Measurements from ENCODE around the gene FAM98B.

Gene FAM98B

GRCh38 chr15:38503496-38503895, 49.6 kb downstream of the FAM98B start:
- no peak overlapping the region for H3K9ac ChIP-seq (ENCODE audit: low read length)
- H4K8ac ChIP-seq (ENCODE audit: low read length): no peak overlapping the region
- H3K36me3 ChIP-seq (ENCODE audit: control insufficient read depth in 1 of 2, insufficient read depth in 2 of 2, low read depth in 1 of 2, low read length in 2 of 2): peaks cover 0 to 2% of the 10 kb centered on the region in 2 experiments
- no peaks in the 10 kb centered on the region for H3K4me1 ChIP-seq (ENCODE audit: control insufficient read depth, insufficient read depth, low read depth, low read length)
- no peak overlapping the region for H2BK15ac ChIP-seq (ENCODE audit: low read depth, poor library complexity, severe bottlenecking)
- H3K27me3 ChIP-seq (ENCODE audit: control insufficient read depth in 1 of 2, insufficient read depth in 1 of 2, low read length in 2 of 2): no peaks in the 10 kb centered on the region
- H3K23ac ChIP-seq (ENCODE audit: low read length in 2 of 2): no peak overlapping the region
- H4K91ac ChIP-seq (ENCODE audit: low read length): no peak overlapping the region
- no peak overlapping the region for H2AK5ac ChIP-seq (ENCODE audit: low read length, severe bottlenecking)
- H3K14ac ChIP-seq (ENCODE audit: low read length in 2 of 2): no peak overlapping the region
- H3K4me2 ChIP-seq (ENCODE audit: low read length, poor library complexity, severe bottlenecking): no peak overlapping the region
- no peak overlapping the region for H3K4ac ChIP-seq (ENCODE audit: low read depth in 1 of 2, low read length in 2 of 2)
- H2BK12ac ChIP-seq (ENCODE audit: low read length in 2 of 2): no peak overlapping the region
- no peak overlapping the region for H2BK5ac ChIP-seq (ENCODE audit: low read depth, low read length, poor library complexity, severe bottlenecking)
- no peak overlapping the region for H2BK120ac ChIP-seq (ENCODE audit: low read depth, low read length)
- no peak for DNase-seq
- no peak overlapping the region for H3K4me3 ChIP-seq (ENCODE audit: insufficient read depth in 1 of 2, low read depth in 1 of 2, low read length in 2 of 2)
- 93% methylated on average over 2 of the region's 2 CpGs for WGBS
- no peak overlapping the region for H2AFZ ChIP-seq (ENCODE audit: low read depth, low read length)
- no peak overlapping the region for H3K18ac ChIP-seq (ENCODE audit: low read depth in 1 of 2, low read length in 2 of 2)
- no peaks in the 10 kb centered on the region for H3K9me3 ChIP-seq (ENCODE audit: control insufficient read depth, low read length)
- no peak overlapping the region for H3K27ac ChIP-seq (ENCODE audit: low read length, poor library complexity, severe bottlenecking)
- H3K79me1 ChIP-seq (replicated peaks; ENCODE audit: low read length, poor library complexity, severe bottlenecking): no peaks in the 10 kb centered on the region

GRCh38 chr15:38504680-38505467, 50.9 kb downstream of the FAM98B start:
- Histone ChIP-seq H3K4ac (ENCODE audit: low read depth in 1 of 2, low read length in 2 of 2) (no peak overlapping the region), H2BK5ac (ENCODE audit: low read depth, low read length, poor library complexity, severe bottlenecking) (no peak overlapping the region), H3K27ac (ENCODE audit: low read length, poor library complexity, severe bottlenecking) (no peak overlapping the region), H3K4me3 (ENCODE audit: insufficient read depth in 1 of 2, low read depth in 1 of 2, low read length in 2 of 2) (no peak overlapping the region), H3K79me1 (replicated peaks; ENCODE audit: low read length, poor library complexity, severe bottlenecking) (no peaks in the 10 kb centered on the region), H3K4me1 (ENCODE audit: control insufficient read depth, insufficient read depth, low read depth, low read length) (no peaks in the 10 kb centered on the region), H2BK15ac (ENCODE audit: low read depth, poor library complexity, severe bottlenecking) (no peak overlapping the region), H3K36me3 (ENCODE audit: control insufficient read depth in 1 of 2, insufficient read depth in 2 of 2, low read depth in 1 of 2, low read length in 2 of 2) (peaks cover 0 to 2% of the 10 kb centered on the region in 2 experiments), H3K27me3 (ENCODE audit: control insufficient read depth in 1 of 2, insufficient read depth in 1 of 2, low read length in 2 of 2) (no peaks in the 10 kb centered on the region), H3K14ac (ENCODE audit: low read length in 2 of 2) (no peak overlapping the region), H2BK120ac (ENCODE audit: low read depth, low read length) (no peak overlapping the region), H3K18ac (ENCODE audit: low read depth in 1 of 2, low read length in 2 of 2) (no peak overlapping the region), H4K91ac (ENCODE audit: low read length) (no peak overlapping the region), H3K23ac (ENCODE audit: low read length in 2 of 2) (no peak overlapping the region), H3K4me2 (ENCODE audit: low read length, poor library complexity, severe bottlenecking) (no peak overlapping the region), H2AFZ (ENCODE audit: low read depth, low read length) (no peak overlapping the region), H2BK12ac (ENCODE audit: low read length in 2 of 2) (no peak overlapping the region), H3K9me3 (ENCODE audit: control insufficient read depth, low read length) (no peaks in the 10 kb centered on the region), H3K9ac (ENCODE audit: low read length) (no peak overlapping the region), H2AK5ac (ENCODE audit: low read length, severe bottlenecking) (no peak overlapping the region), H4K8ac (ENCODE audit: low read length) (no peak overlapping the region)
- no peak for DNase-seq
- WGBS: 100% methylated on average over 1 of the region's 4 CpGs

- Histone ChIP-seq H2BK5ac (ENCODE audit: low read depth, low read length, poor library complexity, severe bottlenecking) (no peak overlapping the region), H2BK120ac (ENCODE audit: low read depth, low read length) (no peak overlapping the region), H3K18ac (ENCODE audit: low read depth in 1 of 2, low read length in 2 of 2) (no peak overlapping the region), H2BK12ac (ENCODE audit: low read length in 2 of 2) (no peak overlapping the region), H3K9me3 (ENCODE audit: control insufficient read depth, low read length) (no peaks in the 10 kb centered on the region), H2AK5ac (ENCODE audit: low read length, severe bottlenecking) (no peak overlapping the region), H4K8ac (ENCODE audit: low read length) (no peak overlapping the region), H3K4me3 (ENCODE audit: insufficient read depth in 1 of 2, low read depth in 1 of 2, low read length in 2 of 2) (no peak overlapping the region), H3K14ac (ENCODE audit: low read length in 2 of 2) (no peak overlapping the region), H3K79me1 (replicated peaks; ENCODE audit: low read length, poor library complexity, severe bottlenecking) (no peaks in the 10 kb centered on the region), H3K27ac (ENCODE audit: low read length, poor library complexity, severe bottlenecking) (no peak overlapping the region), H3K4ac (ENCODE audit: low read depth in 1 of 2, low read length in 2 of 2) (no peak overlapping the region), H2AFZ (ENCODE audit: low read depth, low read length) (no peak overlapping the region), H2BK15ac (ENCODE audit: low read depth, poor library complexity, severe bottlenecking) (no peak overlapping the region), H4K91ac (ENCODE audit: low read length) (no peak overlapping the region), H3K9ac (ENCODE audit: low read length) (no peak overlapping the region), H3K36me3 (ENCODE audit: control insufficient read depth in 1 of 2, insufficient read depth in 2 of 2, low read depth in 1 of 2, low read length in 2 of 2) (no peaks in the 10 kb centered on the region), H3K4me1 (ENCODE audit: control insufficient read depth, insufficient read depth, low read depth, low read length) (peaks cover 2% of the 10 kb centered on the region), H3K4me2 (ENCODE audit: low read length, poor library complexity, severe bottlenecking) (no peak overlapping the region), H3K27me3 (ENCODE audit: control insufficient read depth in 1 of 2, insufficient read depth in 1 of 2, low read length in 2 of 2) (peaks cover 0 to 6% of the 10 kb centered on the region in 2 experiments), H3K23ac (ENCODE audit: low read length in 2 of 2) (no peak overlapping the region)
- WGBS: 94% methylated on average over 4 of the region's 4 CpGs
- no peak for DNase-seq
Measured at GRCh38 chr15:38506997-38507396, 53.1 kb downstream of the FAM98B start.

- Histone ChIP-seq H3K4me1 (ENCODE audit: control insufficient read depth, insufficient read depth, low read depth, low read length) (peaks cover 2% of the 10 kb centered on the region), H3K27me3 (ENCODE audit: control insufficient read depth in 1 of 2, insufficient read depth in 1 of 2, low read length in 2 of 2) (peaks cover 0 to 9% of the 10 kb centered on the region in 2 experiments), H3K4me3 (ENCODE audit: insufficient read depth in 1 of 2, low read depth in 1 of 2, low read length in 2 of 2) (no peak overlapping the region), H2AK5ac (ENCODE audit: low read length, severe bottlenecking) (no peak overlapping the region), H3K79me1 (replicated peaks; ENCODE audit: low read length, poor library complexity, severe bottlenecking) (no peaks in the 10 kb centered on the region), H3K36me3 (ENCODE audit: control insufficient read depth in 1 of 2, insufficient read depth in 2 of 2, low read depth in 1 of 2, low read length in 2 of 2) (no peaks in the 10 kb centered on the region), H2BK12ac (ENCODE audit: low read length in 2 of 2) (no peak overlapping the region), H2BK5ac (ENCODE audit: low read depth, low read length, poor library complexity, severe bottlenecking) (no peak overlapping the region), H3K23ac (ENCODE audit: low read length in 2 of 2) (no peak overlapping the region), H2BK120ac (ENCODE audit: low read depth, low read length) (no peak overlapping the region), H3K9me3 (ENCODE audit: control insufficient read depth, low read length) (no peaks in the 10 kb centered on the region), H3K18ac (ENCODE audit: low read depth in 1 of 2, low read length in 2 of 2) (no peak overlapping the region), H4K91ac (ENCODE audit: low read length) (no peak overlapping the region), H3K9ac (ENCODE audit: low read length) (no peak overlapping the region), H4K8ac (ENCODE audit: low read length) (no peak overlapping the region), H2BK15ac (ENCODE audit: low read depth, poor library complexity, severe bottlenecking) (no peak overlapping the region), H3K14ac (ENCODE audit: low read length in 2 of 2) (no peak overlapping the region), H3K4me2 (ENCODE audit: low read length, poor library complexity, severe bottlenecking) (no peak overlapping the region), H2AFZ (ENCODE audit: low read depth, low read length) (no peak overlapping the region), H3K4ac (ENCODE audit: low read depth in 1 of 2, low read length in 2 of 2) (no peak overlapping the region), H3K27ac (ENCODE audit: low read length, poor library complexity, severe bottlenecking) (no peak overlapping the region)
- 98% methylated on average over 6 of the region's 7 CpGs for WGBS
- DNase-seq: no peak
Measured at GRCh38 chr15:38507570-38507969, 53.6 kb downstream of the FAM98B start.

All from mesenchymal stem cell (in vitro differentiated cells and primary cell).